IPS-NIHi11 (cell line): ENCODE measurements around the gene RBM48.
"Not testable (repeated sequence)": the region's sequence is repeated elsewhere in the genome, so short reads cannot be mapped to it uniquely, and the experiment has no call there.

Experiments
- DNase-seq: peaks from one replicate; pipeline ENCODE4 v3.0.0; 2012; ENCODE audit warnings: mixed read lengths, low spot score

RBM48 gene

GRCh38 chr7:92545116-92545515 lies 16.5 kb downstream of the RBM48 start:
- not testable (repeated sequence) for DNase-seq

GRCh38 chr7:92546856-92547497 lies 18.4 kb downstream of the RBM48 start:
- no peak for DNase-seq

- DNase-seq = no peak
These were observed 19.0 kb downstream of the RBM48 start for GRCh38 chr7:92547579-92547978.

GRCh38 chr7:92550194-92550593 lies 21.6 kb downstream of the RBM48 start:
- no peak for DNase-seq

- DNase-seq = peak; percentile 12
These were observed 28.7 kb downstream of the RBM48 start for GRCh38 chr7:92557249-92557648.

GRCh38 chr7:92557808-92558362 lies 29.3 kb downstream of the RBM48 start:
- DNase-seq = no peak

GRCh38 chr7:92560602-92561001 lies 32.0 kb downstream of the RBM48 start:
- no peak for DNase-seq

- no peak for DNase-seq
These were observed 34.8 kb downstream of the RBM48 start for GRCh38 chr7:92563345-92563744.

- no peak for DNase-seq
These were observed 38.9 kb downstream of the RBM48 start for GRCh38 chr7:92567460-92567859.

- no peak for DNase-seq
These were observed 40.5 kb downstream of the RBM48 start for GRCh38 chr7:92569137-92569536.

GRCh38 chr7:92576296-92576695 lies 47.7 kb downstream of the RBM48 start:
- no peak for DNase-seq

- no peak for DNase-seq
These were observed 54.4 kb downstream of the RBM48 start for GRCh38 chr7:92582948-92583347.

- no peak for DNase-seq
These were observed 56.4 kb downstream of the RBM48 start for GRCh38 chr7:92584953-92585352.

- DNase-seq = no peak
These were observed 57.8 kb downstream of the RBM48 start for GRCh38 chr7:92586403-92586802.

GRCh38 chr7:92586841-92587240 lies 58.2 kb downstream of the RBM48 start:
- no peak for DNase-seq
